Measurements from ENCODE around the gene SRGAP1.

- TF ChIP-seq CTCF (IDR thresholded peaks at IDR 0.05): no peak
- no peak for TF ChIP-seq POLR2AphosphoS5 (IDR thresholded peaks at IDR 0.05)
- no peak for TF ChIP-seq POLR2A (IDR thresholded peaks at IDR 0.05; ENCODE audit: low read depth)
- TF ChIP-seq EP300 (IDR thresholded peaks at IDR 0.05): no peak
Measured at GRCh38 chr12:63919756-63920155, 75.3 kb downstream of the SRGAP1 start.
